Measurements from ENCODE around the gene C12orf60.

The C12orf60 gene

DNA sequence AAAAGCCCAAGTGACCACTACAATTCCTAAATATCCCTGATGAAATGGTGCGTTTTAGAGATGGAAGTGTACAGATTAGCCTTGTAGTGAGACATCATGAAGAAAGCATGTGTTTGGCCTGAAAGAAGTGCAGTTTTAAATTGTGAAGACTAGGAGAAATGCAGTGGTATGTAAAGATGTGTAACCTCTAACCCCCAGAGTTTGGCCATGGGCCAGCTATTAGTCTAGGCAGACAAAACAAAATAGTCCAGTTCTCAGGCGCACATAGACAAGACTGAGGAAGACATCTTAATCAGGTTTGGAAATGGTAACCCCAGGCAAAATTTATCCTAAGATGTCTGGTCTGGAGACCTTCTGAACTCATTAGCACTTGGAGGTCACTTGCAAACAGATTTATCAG lies 23.6 kb upstream of the C12orf60 start:
- no peak overlapping the region for H2AFZ ChIP-seq (ENCODE audit: low read length, unreplicated experiment)
- H3K27me3 ChIP-seq (ENCODE audit: insufficient read depth, low read length) = no peaks in the 10 kb centered on the region
- peaks cover 25% of the 10 kb centered on the region for H3K4me1 ChIP-seq (ENCODE audit: control insufficient read depth, insufficient read depth, low read length, unreplicated experiment)
- H3K4me3 ChIP-seq (ENCODE audit: low read depth, low read length) = no peak overlapping the region
- H3K36me3 ChIP-seq (ENCODE audit: insufficient read depth, low read length) = no peaks in the 10 kb centered on the region
- no peak overlapping the region for H3K27ac ChIP-seq (ENCODE audit: low read depth, low read length)
- peaks cover 22% of the 10 kb centered on the region for H3K79me2 ChIP-seq (ENCODE audit: control insufficient read depth, insufficient read depth, low read length, unreplicated experiment)

DNA sequence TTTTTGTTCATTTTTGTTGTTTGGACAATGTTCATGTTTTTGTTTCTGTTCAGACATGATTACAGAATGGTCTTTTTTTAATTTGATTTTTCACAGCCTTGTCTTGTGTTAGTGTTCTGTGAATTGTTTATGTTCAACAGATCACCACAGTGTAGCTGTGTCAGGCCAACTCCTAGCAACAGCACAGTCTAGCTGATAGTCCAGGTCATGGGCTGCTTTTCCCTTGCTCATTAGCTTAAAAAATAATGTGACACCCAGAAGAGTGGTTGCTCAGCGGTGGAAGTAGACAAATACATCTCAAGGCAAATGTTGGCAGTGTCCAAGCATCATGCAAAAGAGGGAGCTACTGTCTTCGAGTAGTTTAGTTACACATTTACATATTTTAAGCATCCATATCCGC lies 22.6 kb upstream of the C12orf60 start:
- no peaks in the 10 kb centered on the region for H3K36me3 ChIP-seq (ENCODE audit: insufficient read depth, low read length)
- H2AFZ ChIP-seq (ENCODE audit: low read length, unreplicated experiment) = no peak overlapping the region
- no peak overlapping the region for H3K27ac ChIP-seq (ENCODE audit: low read depth, low read length)
- H3K27me3 ChIP-seq (ENCODE audit: insufficient read depth, low read length) = no peaks in the 10 kb centered on the region
- H3K4me3 ChIP-seq (ENCODE audit: low read depth, low read length) = 0 out of 2 replicates have a peak overlapping the region, but pooled peaks have one; percentile 16
- H3K4me1 ChIP-seq (ENCODE audit: control insufficient read depth, insufficient read depth, low read length, unreplicated experiment) = peaks cover 24% of the 10 kb centered on the region
- H3K79me2 ChIP-seq (ENCODE audit: control insufficient read depth, insufficient read depth, low read length, unreplicated experiment) = peaks cover 12% of the 10 kb centered on the region

DNA sequence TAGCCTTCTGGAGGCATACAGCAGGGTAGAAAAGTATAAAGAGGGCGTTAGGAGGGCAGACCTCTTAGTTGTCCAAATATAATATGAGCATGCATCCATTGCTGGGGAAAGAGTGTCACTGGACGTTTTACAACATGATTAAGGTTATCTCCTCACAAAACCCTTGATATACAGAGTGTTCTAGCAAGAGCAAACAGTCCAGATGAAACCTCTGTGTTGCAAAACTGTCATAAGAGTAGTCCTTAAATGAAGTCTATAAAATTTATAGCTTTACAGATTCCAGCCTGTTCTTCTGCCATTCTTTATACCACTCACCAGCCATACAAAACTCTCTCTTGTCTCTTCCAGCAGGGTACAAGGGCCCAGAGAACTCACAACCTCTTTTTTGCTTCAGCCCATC lies 21.9 kb upstream of the C12orf60 start:
- Histone ChIP-seq H3K36me3 (ENCODE audit: insufficient read depth, low read length) (no peaks in the 10 kb centered on the region), H3K4me1 (ENCODE audit: control insufficient read depth, insufficient read depth, low read length, unreplicated experiment) (peaks cover 17% of the 10 kb centered on the region), H3K79me2 (ENCODE audit: control insufficient read depth, insufficient read depth, low read length, unreplicated experiment) (peaks cover 5% of the 10 kb centered on the region), H3K4me3 (ENCODE audit: low read depth, low read length) (no peak overlapping the region), H3K27me3 (ENCODE audit: insufficient read depth, low read length) (no peaks in the 10 kb centered on the region), H3K27ac (ENCODE audit: low read depth, low read length) (no peak overlapping the region), H2AFZ (ENCODE audit: low read length, unreplicated experiment) (no peak overlapping the region)

DNA sequence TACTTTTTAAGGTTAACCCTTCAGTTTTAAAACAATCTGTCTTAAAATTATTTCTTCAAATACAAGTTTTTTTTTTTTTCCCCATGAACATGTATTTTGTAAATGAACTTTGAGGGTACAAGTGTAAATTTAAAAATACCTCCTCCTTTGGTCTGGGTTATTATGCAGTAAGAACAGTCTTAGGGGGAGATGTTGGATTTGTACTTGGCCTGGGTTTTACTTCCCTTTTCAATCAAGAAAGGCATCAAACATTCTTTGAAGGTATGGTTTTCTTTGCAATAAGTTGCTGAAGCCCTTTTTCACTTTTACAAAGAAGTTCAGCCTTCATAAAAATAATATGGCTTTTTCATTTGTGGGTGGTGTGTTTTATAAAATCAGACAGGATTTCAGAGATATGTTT lies 20.7 kb upstream of the C12orf60 start:
- Histone ChIP-seq H3K36me3 (ENCODE audit: insufficient read depth, low read length) (no peaks in the 10 kb centered on the region; the same call in 1 of the 2 replicates), H3K79me2 (ENCODE audit: control insufficient read depth, insufficient read depth, low read length, unreplicated experiment) (no peaks in the 10 kb centered on the region), H2AFZ (ENCODE audit: low read length, unreplicated experiment) (no peak overlapping the region), H3K27ac (ENCODE audit: low read depth, low read length) (no peak overlapping the region), H3K27me3 (ENCODE audit: insufficient read depth, low read length) (no peaks in the 10 kb centered on the region), H3K4me3 (ENCODE audit: low read depth, low read length) (no peak overlapping the region), H3K4me1 (ENCODE audit: control insufficient read depth, insufficient read depth, low read length, unreplicated experiment) (peaks cover 5% of the 10 kb centered on the region)

DNA sequence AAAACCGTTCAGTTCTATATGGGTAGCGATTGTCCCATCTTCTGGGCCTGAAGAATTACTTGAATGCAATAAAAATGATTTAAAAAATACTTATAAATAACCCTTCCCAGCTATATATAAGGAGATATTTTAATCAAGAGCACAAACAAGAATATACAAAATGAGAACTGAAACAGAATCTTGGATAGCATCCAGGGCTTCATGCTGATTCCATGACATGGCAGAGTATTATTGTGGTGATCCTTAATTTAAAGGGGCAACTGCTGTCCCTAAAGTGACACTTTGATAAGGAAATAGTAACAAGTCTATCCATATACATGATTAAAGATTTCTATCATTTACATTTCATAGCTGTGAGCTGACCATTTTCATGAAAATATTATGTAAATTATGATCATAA lies 19.0 kb upstream of the C12orf60 start:
- no peaks in the 10 kb centered on the region for H3K27me3 ChIP-seq (ENCODE audit: insufficient read depth, low read length)
- no peak overlapping the region for H3K27ac ChIP-seq (ENCODE audit: low read depth, low read length)
- peaks cover 11% of the 10 kb centered on the region for H3K36me3 ChIP-seq (ENCODE audit: insufficient read depth, low read length)
- H3K79me2 ChIP-seq (ENCODE audit: control insufficient read depth, insufficient read depth, low read length, unreplicated experiment) = no peaks in the 10 kb centered on the region
- peaks cover 3% of the 10 kb centered on the region for H3K4me1 ChIP-seq (ENCODE audit: control insufficient read depth, insufficient read depth, low read length, unreplicated experiment)
- no peak overlapping the region for H2AFZ ChIP-seq (ENCODE audit: low read length, unreplicated experiment)
- no peak overlapping the region for H3K4me3 ChIP-seq (ENCODE audit: low read depth, low read length)

DNA sequence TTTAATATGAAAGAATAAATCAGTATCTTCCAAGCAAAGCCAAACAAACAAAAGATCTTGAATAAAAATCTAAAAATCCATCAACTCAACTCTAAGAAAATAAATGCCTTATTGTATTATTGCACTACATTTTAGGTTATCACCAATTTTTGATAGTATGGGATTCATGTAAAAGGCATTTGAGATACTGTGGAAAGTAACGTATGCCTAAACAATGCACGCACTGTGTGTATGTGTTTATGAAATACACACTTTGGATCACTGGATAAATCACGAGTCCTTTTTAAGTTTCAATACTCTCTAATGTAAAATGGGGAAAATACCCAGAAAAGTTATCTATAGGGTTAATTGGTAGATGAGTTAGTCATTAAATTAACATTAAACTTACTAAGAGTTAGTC lies 17.9 kb upstream of the C12orf60 start:
- no peaks in the 10 kb centered on the region for H3K79me2 ChIP-seq (ENCODE audit: control insufficient read depth, insufficient read depth, low read length, unreplicated experiment)
- no peak overlapping the region for H3K4me3 ChIP-seq (ENCODE audit: low read depth, low read length)
- H3K4me1 ChIP-seq (ENCODE audit: control insufficient read depth, insufficient read depth, low read length, unreplicated experiment) = no peaks in the 10 kb centered on the region
- H3K36me3 ChIP-seq (ENCODE audit: insufficient read depth, low read length) = peaks cover 22% of the 10 kb centered on the region
- no peaks in the 10 kb centered on the region for H3K27me3 ChIP-seq (ENCODE audit: insufficient read depth, low read length)
- H2AFZ ChIP-seq (ENCODE audit: low read length, unreplicated experiment) = no peak overlapping the region
- H3K27ac ChIP-seq (ENCODE audit: low read depth, low read length) = no peak overlapping the region

DNA sequence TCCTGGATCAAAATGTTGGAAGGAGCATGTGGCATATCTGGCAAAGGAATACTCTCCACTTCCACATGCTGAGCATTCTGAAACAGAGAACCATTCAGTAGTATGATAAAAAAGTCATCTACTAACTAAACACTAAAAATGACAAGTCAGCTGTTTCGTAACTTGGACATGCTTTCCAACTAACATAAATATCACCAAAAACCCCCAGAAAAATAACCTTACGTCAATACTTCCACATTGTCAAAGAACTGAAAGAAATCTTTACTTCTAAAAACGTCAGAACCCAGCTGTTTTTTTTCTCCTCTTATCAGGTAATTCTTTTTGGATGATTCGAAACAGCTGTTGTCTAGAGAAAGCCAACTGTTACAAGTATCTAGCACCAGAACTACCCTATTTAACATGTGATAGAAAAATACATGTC lies 8.4 kb upstream of the C12orf60 start:
- Histone ChIP-seq H3K79me2 (ENCODE audit: control insufficient read depth, insufficient read depth, low read length, unreplicated experiment) (peaks cover 31% of the 10 kb centered on the region), H3K36me3 (ENCODE audit: insufficient read depth, low read length) (peaks cover 65% of the 10 kb centered on the region), H3K4me3 (ENCODE audit: low read depth, low read length) (no peak overlapping the region), H3K27me3 (ENCODE audit: insufficient read depth, low read length) (no peaks in the 10 kb centered on the region), H3K4me1 (ENCODE audit: control insufficient read depth, insufficient read depth, low read length, unreplicated experiment) (no peaks in the 10 kb centered on the region), H3K27ac (ENCODE audit: low read depth, low read length) (no peak overlapping the region), H2AFZ (ENCODE audit: low read length, unreplicated experiment) (no peak overlapping the region)

DNA sequence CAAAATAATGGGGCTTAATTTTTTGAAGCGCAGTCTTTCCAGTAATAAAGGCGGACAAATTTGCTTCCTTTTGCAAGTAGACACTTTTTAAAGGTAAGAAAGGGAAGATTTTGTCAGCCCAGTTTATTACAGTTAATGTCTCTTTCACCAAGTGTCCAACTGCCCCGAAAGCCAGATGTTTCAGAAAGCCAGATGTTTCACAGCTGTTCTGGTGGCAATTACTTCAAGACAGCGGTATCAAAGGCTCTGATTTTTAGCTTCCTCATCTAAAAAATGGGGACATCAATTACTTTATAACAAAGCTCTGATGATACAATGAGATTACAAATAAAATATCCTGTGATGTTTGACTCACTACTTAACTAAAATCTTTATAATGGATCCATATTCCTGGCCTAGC lies 1.2 kb upstream of the C12orf60 start:
- H3K27ac ChIP-seq (ENCODE audit: low read depth, low read length) = peak overlapping the region; percentile 86

DNA sequence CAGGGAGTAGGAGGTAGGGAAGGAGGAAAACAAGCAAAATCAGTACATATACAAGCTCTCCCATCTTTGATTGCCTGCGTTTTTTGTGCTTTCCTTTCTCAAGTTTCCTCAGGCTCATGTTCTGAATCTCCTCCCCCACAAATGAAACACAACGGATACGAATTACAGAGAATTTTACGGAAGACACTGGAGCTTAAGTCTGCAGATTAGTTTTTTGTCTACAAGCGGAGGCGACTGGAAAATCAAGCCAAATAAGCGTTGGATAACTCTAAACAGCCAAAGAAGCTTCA lies 804 bp upstream of the C12orf60 start:
- Histone ChIP-seq H3K27ac (ENCODE audit: low read depth, low read length) (peak overlapping the region; percentile 86), H3K36me3 (ENCODE audit: insufficient read depth, low read length) (peaks cover 20% of the 10 kb centered on the region), H2AFZ (ENCODE audit: low read length, unreplicated experiment) (peak overlapping the region; percentile 68), H3K4me1 (ENCODE audit: control insufficient read depth, insufficient read depth, low read length, unreplicated experiment) (peaks cover 34% of the 10 kb centered on the region), H3K27me3 (ENCODE audit: insufficient read depth, low read length) (no peaks in the 10 kb centered on the region), H3K79me2 (ENCODE audit: control insufficient read depth, insufficient read depth, low read length, unreplicated experiment) (peaks cover 47% of the 10 kb centered on the region), H3K4me3 (ENCODE audit: low read depth, low read length) (peak overlapping the region; percentile 90)

More for the DNA sequence above, 1.2 kb upstream of the C12orf60 start:
- Histone ChIP-seq H3K27me3 (ENCODE audit: insufficient read depth, low read length) (no peaks in the 10 kb centered on the region), H2AFZ (ENCODE audit: low read length, unreplicated experiment) (no peak overlapping the region), H3K79me2 (ENCODE audit: control insufficient read depth, insufficient read depth, low read length, unreplicated experiment) (peaks cover 51% of the 10 kb centered on the region), H3K4me3 (ENCODE audit: low read depth, low read length) (peak overlapping the region; percentile 90), H3K4me1 (ENCODE audit: control insufficient read depth, insufficient read depth, low read length, unreplicated experiment) (peaks cover 34% of the 10 kb centered on the region), H3K36me3 (ENCODE audit: insufficient read depth, low read length) (peaks cover 24% of the 10 kb centered on the region)

DNA sequence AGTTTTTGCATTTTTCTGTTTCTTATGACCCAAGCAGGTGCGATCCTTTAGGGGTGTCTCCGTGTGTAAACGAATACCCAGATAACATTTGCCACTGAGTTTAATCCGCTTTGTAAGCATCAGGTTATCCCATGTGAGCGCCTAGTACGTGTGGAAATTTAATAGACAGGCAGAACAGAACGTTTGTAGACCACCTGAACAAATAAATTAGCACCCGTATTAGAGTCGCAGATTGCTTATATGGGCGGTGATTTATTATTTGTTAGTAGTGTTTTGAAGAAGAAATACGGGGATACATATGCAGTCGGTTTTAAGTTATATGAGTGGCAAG lies 325 bp downstream of the C12orf60 start:
- Histone ChIP-seq H3K4me1 (ENCODE audit: control insufficient read depth, insufficient read depth, low read length, unreplicated experiment) (peaks cover 34% of the 10 kb centered on the region), H3K27ac (ENCODE audit: low read depth, low read length) (peak overlapping the region; percentile 86)

DNA sequence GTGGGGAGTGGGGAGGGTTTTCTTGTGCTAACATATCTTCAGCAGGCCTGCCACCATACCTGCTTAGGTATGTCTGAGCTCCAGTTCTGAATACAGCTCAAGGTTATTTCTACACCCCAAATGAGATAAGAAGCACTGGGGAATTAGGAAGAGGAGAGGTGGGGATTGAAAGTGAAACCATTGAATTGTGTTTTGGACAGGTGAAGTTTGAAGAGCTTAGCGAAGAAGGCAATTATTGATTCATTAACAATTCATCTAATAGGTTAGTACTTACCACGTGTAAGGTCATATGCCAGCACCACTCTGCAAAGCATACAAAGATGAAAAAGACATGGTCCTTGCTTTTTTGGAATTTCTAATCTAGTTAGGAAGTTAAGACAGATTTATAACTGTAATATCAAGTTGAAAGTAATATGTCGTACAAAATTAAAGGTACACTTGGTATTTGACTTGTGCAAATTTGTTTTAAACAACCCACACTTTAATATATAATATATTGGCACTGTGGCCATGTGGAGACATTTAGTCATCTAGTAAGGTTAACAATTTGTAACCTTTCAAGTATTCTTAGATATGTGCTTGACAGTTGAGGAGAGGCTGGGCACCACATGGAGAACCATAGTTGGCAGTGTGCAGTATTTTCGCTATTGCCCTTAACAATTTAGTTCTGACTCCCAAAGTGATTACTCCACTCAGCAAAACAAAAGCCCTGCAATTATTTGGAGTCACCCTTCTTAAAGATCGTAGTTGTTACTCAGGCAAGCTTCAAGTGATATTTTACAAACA lies 6.9 kb downstream of the C12orf60 start:
- H3K27me3 ChIP-seq (ENCODE audit: insufficient read depth, low read length) = no peaks in the 10 kb centered on the region

More for the DNA sequence above, 325 bp downstream of the C12orf60 start:
- peak overlapping the region; percentile 90 for H3K4me3 ChIP-seq (ENCODE audit: low read depth, low read length)
- peak overlapping the region; percentile 95 for H2AFZ ChIP-seq (ENCODE audit: low read length, unreplicated experiment)
- peaks cover 39% of the 10 kb centered on the region for H3K79me2 ChIP-seq (ENCODE audit: control insufficient read depth, insufficient read depth, low read length, unreplicated experiment)
- peaks cover 9% of the 10 kb centered on the region for H3K36me3 ChIP-seq (ENCODE audit: insufficient read depth, low read length)
- H3K27me3 ChIP-seq (ENCODE audit: insufficient read depth, low read length) = no peaks in the 10 kb centered on the region

More for the DNA sequence above, 6.9 kb downstream of the C12orf60 start:
- no peaks in the 10 kb centered on the region for H3K36me3 ChIP-seq (ENCODE audit: insufficient read depth, low read length)
- no peak overlapping the region for H2AFZ ChIP-seq (ENCODE audit: low read length, unreplicated experiment)
- peaks cover 19% of the 10 kb centered on the region for H3K4me1 ChIP-seq (ENCODE audit: control insufficient read depth, insufficient read depth, low read length, unreplicated experiment)
- no peak overlapping the region for H3K4me3 ChIP-seq (ENCODE audit: low read depth, low read length)
- H3K27ac ChIP-seq (ENCODE audit: low read depth, low read length) = no peak overlapping the region
- no peaks in the 10 kb centered on the region for H3K79me2 ChIP-seq (ENCODE audit: control insufficient read depth, insufficient read depth, low read length, unreplicated experiment)

All from ACC112 (cell line).